Measurements from ENCODE around the gene MDM2. TPM values are rescaled to one million over a fixed set of nuclear protein-coding genes. Genes with fewer than 3 reads are reported as not detected.

The MDM2 gene
- total RNA-seq, 4 donors from 2014 or later = 75.9 to 99.6 (median 85.8) TPM

GRCh38 chr12:68867606-68868005 is 59.6 kb downstream of the MDM2 start:
- TF ChIP-seq CTCF (IDR thresholded peaks at IDR 0.05) (no peak), POLR2A (IDR thresholded peaks at IDR 0.05) (no peak), EP300 (IDR thresholded peaks at IDR 0.05) (no peak)
- Histone ChIP-seq H3K27ac (no peak overlapping the region), H3K4me1 (no peaks in the 10 kb centered on the region), H3K36me3 (peaks cover 0 to 26% (median 0%) of the 10 kb centered on the region in 3 donors), H3K4me3 (no peak overlapping the region), H3K27me3 (no peaks in the 10 kb centered on the region), H3K9me3 (no peaks in the 10 kb centered on the region)
- no peak for DNase-seq (ENCODE audit: low spot score in 2 of 2)
- WGBS, 2 donors = 78 to 89% methylated on average over 5 of the region's 5 CpGs

- Histone ChIP-seq H3K4me3 (no peak overlapping the region), H3K4me1 (no peaks in the 10 kb centered on the region), H3K9me3 (no peaks in the 10 kb centered on the region), H3K27ac (no peak overlapping the region), H3K27me3 (no peaks in the 10 kb centered on the region), H3K36me3 (peaks cover 0 to 26% (median 0%) of the 10 kb centered on the region in 3 donors)
- DNase-seq (ENCODE audit: low spot score in 2 of 2) = no peak
- WGBS, 2 donors = 74 to 76% methylated on average over 10 of the region's 10 CpGs
- no peak for TF ChIP-seq EP300 (IDR thresholded peaks at IDR 0.05)
- TF ChIP-seq POLR2A (IDR thresholded peaks at IDR 0.05) = no peak
- no peak for TF ChIP-seq CTCF (IDR thresholded peaks at IDR 0.05)
Observed at GRCh38 chr12:68868043-68868790, 60.2 kb downstream of the MDM2 start.

GRCh38 chr12:68870011-68870410 is 62.0 kb downstream of the MDM2 start:
- H3K27ac ChIP-seq = no peak overlapping the region
- no peak overlapping the region for H3K4me3 ChIP-seq
- H3K9me3 ChIP-seq = no peaks in the 10 kb centered on the region
- DNase-seq (ENCODE audit: low spot score in 2 of 2) = no peak
- 87 to 90% methylated on average over 5 of the region's 5 CpGs for WGBS, 2 donors
- H3K4me1 ChIP-seq = no peaks in the 10 kb centered on the region
- peaks cover 0 to 26% (median 0%) of the 10 kb centered on the region in 3 donors for H3K36me3 ChIP-seq
- H3K27me3 ChIP-seq = no peaks in the 10 kb centered on the region
- TF ChIP-seq EP300 (IDR thresholded peaks at IDR 0.05) (no peak), POLR2A (IDR thresholded peaks at IDR 0.05) (no peak), CTCF (IDR thresholded peaks at IDR 0.05) (no peak)

GRCh38 chr12:68870443-68870842 is 62.5 kb downstream of the MDM2 start:
- DNase-seq (ENCODE audit: low spot score in 2 of 2) = no peak
- Histone ChIP-seq H3K9me3 (no peaks in the 10 kb centered on the region), H3K36me3 (peaks cover 0 to 26% (median 0%) of the 10 kb centered on the region in 3 donors), H3K27ac (no peak overlapping the region), H3K4me3 (no peak overlapping the region), H3K4me1 (no peaks in the 10 kb centered on the region), H3K27me3 (no peaks in the 10 kb centered on the region)
- 77 to 92% methylated on average over 6 of the region's 6 CpGs for WGBS, 2 donors
- no peak for TF ChIP-seq CTCF (IDR thresholded peaks at IDR 0.05)
- TF ChIP-seq POLR2A (IDR thresholded peaks at IDR 0.05) = no peak

DNA sequence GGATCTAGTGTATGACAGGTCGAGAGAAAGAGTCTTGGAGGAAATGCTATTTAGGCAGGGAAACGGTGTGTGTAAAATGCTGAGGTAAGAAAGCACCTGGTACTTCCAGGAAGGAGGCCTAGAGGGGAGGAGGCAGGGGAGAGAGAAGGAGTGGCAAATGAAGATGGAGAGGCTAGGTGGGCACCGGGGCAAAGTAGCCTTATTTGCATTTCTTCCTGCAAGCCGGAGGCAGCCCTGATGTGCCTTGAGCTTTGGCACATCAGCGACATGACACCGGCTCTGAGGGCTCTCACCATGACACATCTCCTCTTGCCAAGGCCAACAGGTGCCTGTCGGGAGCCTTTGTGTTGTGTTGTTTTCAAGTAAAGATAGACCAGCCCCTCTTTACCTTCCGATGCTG is 63.4 kb downstream of the MDM2 start:
- Histone ChIP-seq H3K36me3 (peaks cover 0 to 22% (median 0%) of the 10 kb centered on the region in 3 donors), H3K4me1 (peaks cover 0 to 4% (median 0%) of the 10 kb centered on the region in 4 donors), H3K9me3 (no peaks in the 10 kb centered on the region), H3K27ac (no peak overlapping the region), H3K4me3 (no peak overlapping the region), H3K27me3 (no peaks in the 10 kb centered on the region)
- 80% methylated on average over 8 of the region's 8 CpGs for WGBS, 2 donors
- TF ChIP-seq POLR2A (IDR thresholded peaks at IDR 0.05) (no peak), EP300 (IDR thresholded peaks at IDR 0.05) (no peak), CTCF (IDR thresholded peaks at IDR 0.05) (no peak)
- DNase-seq (ENCODE audit: low spot score in 2 of 2) = no peak

All from tibial nerve (tissue), 4 donors.